Hepatocyte (in vitro differentiated cells): ENCODE measurements around the gene CDK4. TPM values are rescaled to one million over a fixed set of nuclear protein-coding genes. Genes with fewer than 3 reads are reported as not detected.

Experiments used
- DNase-seq: peaks from one replicate; pipeline ENCODE4 v3.0.0-alpha.2; 2016; ENCODE audit warnings: low spot score
- H2AFZ ChIP-seq: fragments of 200-600 bp; sonication (generic); 2 replicates; pipeline ENCODE4 v1.6.0; 2016; ENCODE audit warnings: antibody characterized with exemption, mild to moderate bottlenecking
- H3K27ac ChIP-seq: fragments of 200-600 bp; sonication (generic); 2 replicates; pipeline ENCODE4 v1.5.1; 2016; ENCODE audit warnings: mild to moderate bottlenecking
- H3K27me3 ChIP-seq: fragments of 200-600 bp; sonication (generic); 2 replicates; pipeline ENCODE4 v1.6.1; 2016
- H3K36me3 ChIP-seq: fragments of 200-600 bp; sonication (generic); replicated peaks from 2 replicates; pipeline ENCODE4 v1.5.1; 2016; ENCODE audit warnings: low read depth; ENCODE audit not compliant: insufficient read depth
- H3K4me1 ChIP-seq: fragments of 200-600 bp; sonication (generic); 2 replicates; pipeline ENCODE4 v1.5.1; 2016; ENCODE audit warnings: mild to moderate bottlenecking, moderate library complexity; ENCODE audit not compliant: insufficient read depth
- H3K4me2 ChIP-seq: fragments of 200-600 bp; sonication (generic); 2 replicates; pipeline ENCODE4 v1.6.0; 2016
- H3K4me3 ChIP-seq: fragments of 200-600 bp; sonication (generic); 2 replicates; pipeline ENCODE4 v1.5.1; 2016; ENCODE audit warnings: mild to moderate bottlenecking
- H3K79me2 ChIP-seq: fragments of 200-600 bp; sonication (generic); 2 replicates; pipeline ENCODE4 v1.6.0; 2017; ENCODE audit warnings: mild to moderate bottlenecking
- H3K9me2 ChIP-seq: fragments of 200-600 bp; sonication (generic); replicated peaks from 2 replicates; pipeline ENCODE4 v1.6.0; 2017; ENCODE audit warnings: mild to moderate bottlenecking; ENCODE audit not compliant: insufficient read depth
- H3K9me3 ChIP-seq: fragments of 200-600 bp; sonication (generic); 2 replicates; pipeline ENCODE4 v1.5.1; 2016; ENCODE audit warnings: low read depth, mild to moderate bottlenecking
- H4K20me1 ChIP-seq: fragments of 200-600 bp; sonication (generic); 2 replicates; pipeline ENCODE4 v1.6.0; 2016; ENCODE audit warnings: mild to moderate bottlenecking; ENCODE audit not compliant: insufficient read depth, poor library complexity, severe bottlenecking
- CTCF ChIP-seq: fragments of 200-600 bp; sonication (generic); IDR thresholded peaks from 2 replicates; pipeline ENCODE4 v1.5.1; 2016; ENCODE audit warnings: antibody characterized with exemption, mild to moderate bottlenecking; ENCODE audit not compliant: poor library complexity
- EZH2 ChIP-seq: fragments of 200-600 bp; sonication (generic); IDR thresholded peaks from 2 replicates; pipeline ENCODE4 v1.6.1; 2016; ENCODE audit warnings: antibody characterized with exemption, mild to moderate bottlenecking, borderline replicate concordance
- EZH2phosphoT487 ChIP-seq: fragments of 200-600 bp; sonication (generic); IDR thresholded peaks from one replicate; pipeline ENCODE4 v1.6.1; 2018; ENCODE audit warnings: antibody characterized with exemption, mild to moderate bottlenecking, low read depth, moderate library complexity; ENCODE audit not compliant: unreplicated experiment, severe bottlenecking
- WGBS: methylation state at CpG from one replicate; pipeline ENCODE4 v1.1.6; 2016; ENCODE audit warnings: low lambda C conversion rate; ENCODE audit errors: missing lambda C conversion rate; 5-methylcytosine and 5-hydroxymethylcytosine counted together
- polyA plus RNA-seq: library from polyadenylated mRNA; unstranded; fragments of >200 nt; fragmentation: Nextera tagmentation; extraction: Ambion mirVana; gene quantifications from 2 replicates; pipeline ENCODE4 v1.2.1, GENCODE V29; 2016
- total RNA-seq: library from RNA; depleted of rRNA; stranded (reverse); fragments of >200 nt; gene quantifications from 2 replicates; pipeline ENCODE4 v1.2.3, GENCODE V29; 2014

Gene CDK4
- total and polyA plus RNA-seq, 2 experiments from 2014 or later: 306 to 308 TPM

GRCh38 chr12:57796996-57797395, 44.9 kb upstream of the CDK4 start:
- H3K36me3 ChIP-seq: no peaks in the 10 kb centered on the region

GRCh38 chr12:57795354-57795753, 43.2 kb upstream of the CDK4 start:
- Histone ChIP-seq H3K36me3 (no peaks in the 10 kb centered on the region), H3K79me2 (no peaks in the 10 kb centered on the region)

More at GRCh38 chr12:57796996-57797395, 44.9 kb upstream of the CDK4 start:
- Histone ChIP-seq H2AFZ (no peak overlapping the region), H3K4me1 (no peaks in the 10 kb centered on the region), H3K9me2 (no peaks in the 10 kb centered on the region), H3K4me2 (no peak overlapping the region), H3K27ac (no peak overlapping the region), H3K27me3 (no peaks in the 10 kb centered on the region), H3K4me3 (no peak overlapping the region), H3K79me2 (no peaks in the 10 kb centered on the region), H3K9me3 (no peaks in the 10 kb centered on the region), H4K20me1 (no peaks in the 10 kb centered on the region)
- WGBS: 97% methylated on average over 1 of the region's 1 CpG
- no peak for DNase-seq
- TF ChIP-seq EZH2 (no peak), CTCF (no peak), EZH2phosphoT487 (no peak)

GRCh38 chr12:57793920-57794319, 41.8 kb upstream of the CDK4 start:
- H3K27me3 ChIP-seq: no peaks in the 10 kb centered on the region
- H3K4me2 ChIP-seq: no peak overlapping the region
- no peak overlapping the region for H2AFZ ChIP-seq
- WGBS: 50% methylated on average over 1 of the region's 1 CpG
- no peaks in the 10 kb centered on the region for H3K9me3 ChIP-seq
- H3K27ac ChIP-seq: peak overlapping the region; percentile 32
- no peak overlapping the region for H3K4me3 ChIP-seq
- no peaks in the 10 kb centered on the region for H3K9me2 ChIP-seq
- H4K20me1 ChIP-seq: no peaks in the 10 kb centered on the region
- TF ChIP-seq CTCF: no peak
- no peak for TF ChIP-seq EZH2phosphoT487
- TF ChIP-seq EZH2: no peak
- no peaks in the 10 kb centered on the region for H3K36me3 ChIP-seq
- no peaks in the 10 kb centered on the region for H3K4me1 ChIP-seq
- no peaks in the 10 kb centered on the region for H3K79me2 ChIP-seq
- no peak for DNase-seq

More at GRCh38 chr12:57795354-57795753, 43.2 kb upstream of the CDK4 start:
- TF ChIP-seq CTCF (no peak), EZH2phosphoT487 (no peak), EZH2 (no peak)
- no peaks in the 10 kb centered on the region for H3K4me1 ChIP-seq
- no peak for DNase-seq
- H4K20me1 ChIP-seq: no peaks in the 10 kb centered on the region
- no peaks in the 10 kb centered on the region for H3K27me3 ChIP-seq
- no peaks in the 10 kb centered on the region for H3K9me2 ChIP-seq
- no peaks in the 10 kb centered on the region for H3K9me3 ChIP-seq
- no peak overlapping the region for H2AFZ ChIP-seq
- H3K4me3 ChIP-seq: no peak overlapping the region
- no peak overlapping the region for H3K27ac ChIP-seq
- WGBS: 94% methylated on average over 6 of the region's 6 CpGs
- no peak overlapping the region for H3K4me2 ChIP-seq

GRCh38 chr12:57783861-57784260, 31.8 kb upstream of the CDK4 start:
- H3K9me3 ChIP-seq: no peaks in the 10 kb centered on the region
- peaks cover 3% of the 10 kb centered on the region for H4K20me1 ChIP-seq
- no peaks in the 10 kb centered on the region for H3K36me3 ChIP-seq
- 94% methylated on average over 11 of the region's 11 CpGs for WGBS
- H3K79me2 ChIP-seq: peaks cover 26% of the 10 kb centered on the region
- H3K4me2 ChIP-seq: peak overlapping the region; percentile 90
- no peak overlapping the region for H3K27ac ChIP-seq
- H3K9me2 ChIP-seq: no peaks in the 10 kb centered on the region
- no peak for DNase-seq
- TF ChIP-seq EZH2: no peak
- TF ChIP-seq EZH2phosphoT487: no peak
- no peak for TF ChIP-seq CTCF
- no peak overlapping the region for H2AFZ ChIP-seq
- no peak overlapping the region for H3K4me3 ChIP-seq
- H3K27me3 ChIP-seq: no peaks in the 10 kb centered on the region
- peaks cover 8% of the 10 kb centered on the region for H3K4me1 ChIP-seq
